Stimulated activated CD4-positive, alpha-beta T cell treated with anti-CD3 and anti-CD28 coated beads, Interleukin-2, amount 100 ng/mL, for 24 hours (primary cell): ENCODE measurements around the gene SUSD1.

Experiments
- DNase-seq, 2 donors: peaks; one replicate each; pipeline ENCODE4 v3.0.0-alpha.2; 2020

SUSD1 gene

DNA sequence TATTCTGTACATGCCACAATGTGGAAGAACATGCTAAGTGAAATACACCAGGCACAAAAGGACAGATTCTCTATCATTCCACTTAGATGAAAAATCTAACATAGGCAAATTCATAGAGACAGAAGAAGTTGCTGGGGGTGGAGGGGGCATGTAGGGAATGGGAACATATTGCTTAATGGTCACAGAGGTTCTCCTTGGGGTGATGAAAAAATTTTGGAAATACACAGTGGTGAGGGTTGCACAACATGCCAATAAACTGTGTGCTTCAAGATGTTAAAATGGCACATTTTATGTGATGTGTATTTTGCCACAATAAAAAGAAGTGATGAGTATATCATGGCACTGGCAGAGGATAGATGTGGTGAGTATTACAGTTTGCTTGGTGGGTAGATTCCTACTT is 111.9 kb downstream of the SUSD1 start:
- no peak for DNase-seq

DNA sequence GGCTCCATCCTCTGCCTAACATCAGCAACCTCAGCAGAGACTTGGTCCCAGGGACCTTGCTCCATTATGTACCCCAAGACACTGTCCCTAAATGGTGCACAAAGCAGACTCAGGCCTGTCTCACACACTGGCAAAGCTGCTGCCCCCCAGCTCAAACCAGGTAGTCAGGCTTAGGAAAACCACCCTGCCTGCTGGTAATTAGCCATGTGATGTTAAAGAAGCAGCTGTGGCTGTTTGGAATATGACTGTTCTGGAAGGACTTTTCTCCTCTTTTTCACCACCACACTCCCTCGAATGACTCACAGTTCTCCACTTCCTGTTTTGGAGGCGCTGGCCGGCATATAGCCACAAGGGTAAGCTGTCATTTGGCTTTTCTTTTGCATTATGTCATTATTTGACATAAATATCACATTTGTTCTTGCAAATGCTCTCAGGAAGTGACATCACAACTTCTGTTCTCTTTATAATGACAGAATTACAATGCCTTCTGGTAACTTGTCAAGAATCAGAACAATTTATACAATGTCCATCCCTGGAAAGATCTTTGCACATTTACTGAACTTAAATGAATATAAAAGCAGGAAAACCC is 113.9 kb downstream of the SUSD1 start:
- DNase-seq: peak; percentile 25 to 36

DNA sequence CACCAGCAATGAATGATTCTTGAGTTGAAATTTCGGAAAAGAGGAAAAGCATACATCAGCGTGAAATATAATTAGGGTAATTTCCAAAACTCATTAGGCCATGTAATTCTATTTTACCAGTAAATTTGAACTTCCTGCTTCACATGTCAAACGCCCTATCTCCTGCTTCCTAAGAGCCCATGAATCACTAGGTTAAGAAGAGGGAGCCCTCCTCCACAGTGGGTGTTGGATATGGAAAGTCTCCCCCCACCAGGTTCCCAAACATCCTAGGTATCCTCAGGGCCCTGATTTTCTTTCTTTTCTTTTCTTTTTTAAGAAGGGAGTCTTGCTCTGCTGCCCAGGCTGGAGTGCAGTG is 115.2 kb downstream of the SUSD1 start:
- no peak for DNase-seq

DNA sequence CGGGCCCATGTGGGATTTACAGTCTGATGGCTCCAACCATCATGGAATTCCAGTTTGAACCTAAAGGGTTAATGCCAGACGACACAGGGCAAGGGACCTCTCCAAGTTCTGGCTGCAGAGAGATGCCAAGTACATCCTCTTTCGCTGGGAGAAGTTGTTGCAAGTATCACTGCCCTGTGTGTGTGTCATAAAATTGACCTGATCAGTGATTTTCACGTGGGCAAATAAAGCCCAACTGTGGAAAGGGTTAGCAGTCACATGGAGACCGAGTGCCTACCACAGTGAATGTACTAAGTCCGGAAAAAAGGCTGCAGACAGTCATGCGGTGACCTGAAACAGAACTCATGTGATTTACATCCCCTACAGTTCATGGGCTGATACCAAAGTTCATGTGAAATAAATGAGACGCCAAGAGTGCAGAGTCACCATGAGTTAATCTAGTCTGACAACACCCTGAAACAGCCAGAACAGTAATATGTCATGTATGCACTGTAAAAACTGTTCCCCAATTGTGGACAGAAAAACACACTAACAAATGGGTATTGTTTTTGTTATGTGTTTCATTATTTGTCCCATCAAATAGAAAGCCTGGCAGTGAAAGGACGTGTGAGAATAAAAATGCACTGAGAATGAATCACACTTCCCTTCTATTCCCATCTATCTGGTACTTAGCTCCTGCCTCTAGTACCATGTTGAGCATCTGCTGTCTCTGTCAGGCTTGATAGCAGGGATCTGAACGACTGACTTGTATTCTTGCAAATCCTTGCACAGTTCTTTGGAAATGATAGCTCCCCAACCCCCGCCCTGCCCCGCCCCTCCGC is 115.7 kb downstream of the SUSD1 start:
- no peak for DNase-seq

DNA sequence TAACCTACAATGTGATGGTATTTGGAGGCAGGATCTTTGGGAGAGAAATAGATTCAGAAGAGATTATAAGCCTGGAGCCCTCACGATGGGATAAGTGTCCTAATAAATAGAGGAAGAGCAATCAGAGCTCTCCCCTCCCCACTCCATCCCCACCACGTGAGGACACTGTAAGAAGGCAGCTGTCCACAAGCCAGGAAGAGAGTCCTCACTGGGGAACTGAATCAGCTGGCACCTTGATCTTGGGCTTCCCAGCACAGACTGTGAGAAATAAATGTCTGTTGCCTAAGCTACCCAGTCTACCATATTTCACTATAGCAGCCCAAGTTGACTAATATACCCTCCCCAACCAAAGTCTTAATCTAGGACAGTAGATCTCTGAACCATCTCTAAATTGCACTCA is 118.1 kb downstream of the SUSD1 start:
- DNase-seq: no peak

DNA sequence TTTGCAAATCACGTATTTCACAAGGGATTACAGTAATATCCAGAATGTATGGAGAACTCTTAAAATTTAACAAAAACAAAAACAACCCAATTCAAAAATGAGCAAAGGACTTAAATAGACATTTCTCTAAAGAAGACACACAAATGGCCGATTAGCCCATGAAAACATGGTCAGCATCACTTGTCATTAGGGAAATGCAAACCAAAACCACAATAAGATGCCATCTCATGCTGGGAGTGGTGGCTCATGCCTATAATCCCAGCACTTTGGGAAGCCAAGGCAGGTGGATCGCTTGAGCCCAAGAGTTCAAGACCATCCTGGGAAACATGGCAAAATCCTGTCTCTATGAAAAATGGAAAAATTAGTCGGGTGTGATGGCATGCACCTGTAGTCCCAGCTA is 120.2 kb downstream of the SUSD1 start:
- DNase-seq: no peak

DNA sequence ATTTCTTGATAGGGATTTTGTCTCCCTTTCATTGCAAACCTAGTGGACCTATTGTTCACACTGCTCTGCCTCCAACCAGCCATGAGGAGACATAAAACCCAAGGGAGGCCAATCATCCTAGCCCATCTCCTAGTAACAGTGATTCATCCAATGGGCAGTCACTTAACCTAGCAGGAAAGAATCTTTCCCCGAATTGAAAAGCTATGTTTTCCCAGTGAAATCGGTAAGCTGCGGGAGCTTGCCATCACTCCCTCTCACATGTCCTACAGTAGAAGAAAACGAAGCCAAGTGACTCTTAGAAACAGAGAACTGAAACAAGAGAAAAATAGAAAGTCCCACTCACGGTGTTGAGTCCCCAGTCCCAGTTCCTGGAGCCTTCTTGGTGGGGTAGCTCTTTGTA is 123.3 kb downstream of the SUSD1 start:
- no peak for DNase-seq

DNA sequence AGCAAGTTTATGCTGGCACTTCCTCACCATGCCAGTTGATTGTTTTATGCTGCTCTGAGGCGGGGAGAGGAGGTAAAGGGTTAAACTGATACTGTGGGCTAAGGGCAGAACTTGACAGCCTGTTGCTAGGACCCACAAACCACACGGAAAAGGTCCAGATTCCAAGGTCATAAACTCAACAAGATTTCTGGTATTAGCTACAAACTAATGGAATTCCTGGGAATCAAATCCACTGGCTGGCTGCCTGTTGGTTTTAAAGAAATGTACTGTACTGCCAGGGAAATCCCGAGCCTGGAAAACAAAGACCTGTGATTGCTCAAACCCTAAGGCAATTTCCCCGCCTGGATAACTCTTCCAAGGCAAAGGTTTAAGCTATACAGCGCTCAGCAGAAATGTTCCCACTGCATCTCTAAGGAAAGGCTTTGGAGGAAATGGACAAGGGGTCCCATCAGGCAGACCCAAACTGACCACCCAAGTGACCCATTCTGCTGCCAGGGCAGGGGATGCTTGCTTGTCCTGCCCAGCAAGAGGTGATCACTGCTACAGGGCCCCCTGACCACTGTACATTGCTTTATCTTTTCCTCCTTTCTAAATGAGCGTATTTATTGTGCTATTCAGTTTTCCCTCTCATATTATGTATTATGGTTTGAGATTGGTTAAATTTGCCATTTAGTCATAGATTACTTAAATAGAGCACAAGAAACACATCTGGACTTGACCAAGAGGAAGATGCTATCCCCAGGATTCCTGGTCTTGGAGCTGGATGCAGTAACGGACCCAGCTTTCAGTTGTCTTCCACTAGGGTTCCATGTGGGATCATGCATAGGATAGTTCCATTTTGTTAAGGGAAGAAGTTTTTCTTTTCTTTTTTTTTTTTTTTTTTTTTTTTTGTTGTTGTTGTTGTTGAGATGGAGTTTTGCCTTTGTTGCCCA is 124.3 kb downstream of the SUSD1 start:
- no peak for DNase-seq

DNA sequence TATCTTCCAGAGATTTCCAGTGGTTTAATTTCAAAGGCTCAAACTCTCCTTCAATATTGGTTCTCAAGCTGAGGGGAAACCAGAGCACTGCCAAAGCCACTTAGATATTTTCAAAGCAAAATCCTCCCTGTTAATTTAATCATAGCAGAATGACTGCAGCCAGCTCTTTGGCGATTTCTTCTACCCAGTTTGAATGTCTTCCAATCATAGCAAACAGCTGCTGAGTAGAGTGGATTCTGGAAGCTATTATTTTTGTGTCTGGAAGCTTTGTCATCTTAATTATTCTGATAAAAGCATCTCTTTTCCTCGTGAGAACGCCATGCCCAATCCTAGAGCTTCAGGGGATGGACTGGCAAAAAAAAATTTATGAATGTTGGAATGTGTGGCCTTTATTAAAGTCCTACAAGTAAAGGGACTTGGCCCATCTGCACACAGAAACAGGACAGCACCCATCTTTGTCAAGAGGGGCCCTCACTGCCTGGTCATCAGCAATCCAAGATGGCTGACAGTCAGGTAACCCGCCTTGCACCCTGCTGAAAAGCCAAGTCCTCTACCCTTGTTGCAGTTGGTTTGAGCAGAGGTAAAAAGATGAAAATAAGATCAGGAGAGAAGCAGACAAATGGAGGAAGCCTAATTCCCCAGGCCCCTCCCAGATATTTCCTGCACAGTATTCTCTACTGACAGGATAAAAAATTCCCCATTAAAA is 125.1 kb downstream of the SUSD1 start:
- no peak for DNase-seq

DNA sequence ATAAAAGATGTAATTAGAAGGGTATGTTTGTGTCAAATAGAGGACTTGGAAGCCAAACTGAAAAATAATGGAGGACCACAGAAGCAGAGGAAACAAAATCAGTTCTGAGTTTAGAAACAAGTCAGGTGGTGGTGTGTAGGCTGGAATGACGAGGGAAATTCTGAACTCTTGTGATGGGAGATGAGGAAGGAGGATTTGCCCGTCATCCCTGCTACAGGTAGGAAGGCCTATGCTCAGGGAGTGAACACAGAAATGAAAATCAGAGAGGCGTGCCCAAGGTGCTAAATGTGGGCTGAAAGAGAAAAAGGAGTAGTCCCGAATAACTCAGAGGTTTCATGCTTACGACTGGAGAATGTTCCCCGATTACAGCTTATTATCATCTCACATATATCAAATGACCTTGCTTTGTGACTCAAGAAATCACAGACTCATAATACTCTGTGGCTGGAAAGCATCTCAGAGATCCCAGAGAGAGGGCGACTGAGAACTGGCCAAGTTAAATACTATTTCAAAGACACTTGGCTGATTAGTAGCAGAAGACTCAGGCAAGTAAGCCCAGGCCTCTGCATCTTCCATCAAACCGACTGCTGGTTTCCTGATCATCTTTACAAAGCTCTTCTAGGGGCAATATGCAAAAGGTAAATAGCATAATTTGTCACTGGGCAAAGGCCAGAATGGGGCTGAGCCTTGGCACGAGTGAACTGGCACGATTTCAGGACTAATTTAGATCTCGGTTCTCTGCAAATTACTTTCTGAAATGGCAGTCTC is 126.0 kb downstream of the SUSD1 start:
- no peak for DNase-seq

DNA sequence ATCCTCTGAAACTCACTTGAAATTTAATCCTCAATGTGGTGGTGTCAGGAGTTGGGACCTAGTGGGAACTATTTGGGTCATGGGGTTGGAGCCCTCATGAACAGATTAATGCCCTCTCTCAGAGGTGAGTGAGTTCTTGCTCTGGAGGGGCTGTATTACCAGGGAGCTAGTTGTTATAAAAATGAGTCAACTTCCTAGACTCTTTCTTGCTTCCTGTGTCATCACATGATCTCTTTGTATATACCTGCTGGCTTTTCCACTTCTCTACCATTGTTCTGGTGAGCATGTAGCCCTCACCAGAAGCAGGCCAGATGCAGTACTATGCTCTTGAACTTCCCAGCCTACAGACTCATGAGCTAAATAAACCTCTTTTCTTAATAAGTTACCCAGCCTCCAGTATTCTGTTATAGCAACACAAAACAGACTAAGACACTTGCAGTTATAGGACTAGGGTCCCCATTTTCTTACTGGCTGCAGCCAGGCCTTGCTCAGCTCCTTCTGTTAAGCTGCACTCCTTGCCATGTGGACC is 127.5 kb downstream of the SUSD1 start:
- DNase-seq: no peak

DNA sequence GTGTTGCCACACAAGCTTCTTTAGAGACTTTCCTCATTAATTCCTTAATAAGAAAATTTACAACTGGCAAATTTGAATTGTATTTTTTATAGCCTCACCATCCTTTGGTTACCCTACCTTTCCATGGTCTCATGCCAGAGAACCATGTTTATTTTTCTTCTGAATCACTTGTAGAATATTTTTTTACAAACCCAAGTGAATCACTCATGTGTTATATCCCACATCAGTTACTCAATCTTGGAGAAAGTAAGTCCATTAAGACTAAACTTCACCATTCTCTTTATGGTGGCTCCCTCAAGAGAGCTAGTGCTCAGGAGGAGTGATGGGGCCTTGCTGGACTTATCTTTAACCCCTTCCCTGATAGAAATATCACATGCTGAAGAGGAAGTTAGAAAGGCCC is 128.9 kb downstream of the SUSD1 start:
- no peak for DNase-seq

DNA sequence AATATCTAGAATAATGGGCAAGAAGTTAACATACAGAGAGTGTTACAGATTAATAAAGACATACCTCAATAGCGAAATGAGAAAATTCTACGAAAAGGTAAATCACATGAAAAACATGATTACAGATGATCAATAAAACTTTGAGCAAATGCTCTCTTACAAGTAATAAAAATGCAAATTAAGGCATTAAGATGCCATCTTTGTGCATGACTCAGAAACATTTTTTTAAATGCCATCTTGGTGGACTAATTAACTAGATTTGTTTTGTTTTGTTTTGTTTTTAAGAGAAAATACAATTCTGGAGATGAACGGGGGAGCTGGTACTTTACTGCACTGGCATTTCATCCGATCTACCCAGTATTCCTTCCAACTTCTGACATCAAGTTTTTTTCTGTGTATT is 130.2 kb downstream of the SUSD1 start:
- no peak for DNase-seq

DNA sequence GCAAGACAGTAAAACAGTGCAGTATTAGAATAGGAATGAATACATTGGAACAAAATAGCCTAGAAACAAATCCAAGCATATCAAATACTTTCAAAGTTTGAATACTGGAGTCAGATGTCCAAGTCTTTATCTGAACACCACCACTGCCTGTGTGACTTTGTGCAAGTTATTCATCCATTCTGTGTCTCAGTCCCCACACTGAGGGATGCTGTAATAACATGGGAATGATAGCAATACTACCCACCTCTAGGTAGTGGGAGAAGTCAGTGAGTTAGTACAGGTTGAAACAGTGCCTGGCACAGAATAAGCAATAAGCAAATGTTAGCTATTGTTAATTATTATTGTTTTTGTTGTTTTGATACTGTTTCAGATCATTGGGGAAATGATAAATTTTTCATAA is 130.9 kb downstream of the SUSD1 start:
- no peak for DNase-seq

DNA sequence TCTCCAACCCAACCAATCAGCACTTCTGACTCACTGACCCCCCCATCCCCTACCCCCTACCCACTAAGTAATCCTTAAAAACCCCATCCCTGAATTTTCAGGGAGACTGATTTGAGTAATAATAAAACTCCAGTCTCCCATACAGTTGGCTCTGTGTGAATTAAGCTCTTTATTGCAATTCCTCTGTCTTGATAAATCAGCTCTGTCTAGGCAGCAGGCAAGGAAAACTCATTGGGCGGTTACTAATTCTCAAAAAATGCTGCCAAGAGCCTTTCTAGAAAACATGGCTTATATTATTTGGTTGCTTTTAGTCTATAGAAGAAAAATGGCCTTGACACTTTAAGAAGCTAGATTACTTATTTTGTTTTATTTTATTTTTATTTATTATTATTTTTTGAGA is 131.7 kb downstream of the SUSD1 start:
- no peak for DNase-seq

DNA sequence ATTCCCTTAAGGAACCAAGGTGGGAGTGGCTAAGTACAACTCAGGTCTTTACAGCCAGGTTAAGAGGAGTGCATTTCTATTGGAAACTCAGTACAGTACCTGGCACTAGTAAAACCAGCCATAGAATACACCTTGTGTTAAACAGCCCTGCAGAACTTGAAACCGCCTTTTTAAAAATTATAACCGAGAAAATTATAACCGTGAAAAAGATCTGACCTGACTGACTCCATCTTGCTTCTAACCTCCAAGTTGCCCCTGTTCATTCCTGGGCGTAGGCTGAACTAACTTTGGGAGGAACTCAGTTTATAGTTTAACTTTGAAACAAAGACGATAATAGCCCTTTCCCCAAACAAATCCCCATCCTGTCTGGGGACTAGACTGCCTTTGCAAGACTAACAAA is 132.3 kb downstream of the SUSD1 start:
- no peak for DNase-seq

DNA sequence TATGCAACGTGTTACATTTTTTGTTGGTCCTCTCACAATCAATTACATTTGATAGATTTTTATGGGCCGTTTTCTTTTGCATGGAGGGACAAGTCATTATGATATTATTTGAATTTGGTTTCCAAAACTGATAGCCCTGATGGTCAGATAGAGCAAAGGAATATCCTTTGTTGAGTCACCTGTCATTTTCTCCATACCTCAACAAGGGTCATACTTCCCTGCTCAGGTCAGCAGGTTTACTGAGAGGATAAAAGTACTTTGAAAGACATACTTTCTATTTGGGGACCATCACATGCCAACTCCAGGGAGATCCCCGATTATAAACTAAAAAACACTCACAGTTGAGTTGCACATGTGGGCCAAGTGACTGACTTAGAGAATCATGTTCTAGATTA is 132.9 kb downstream of the SUSD1 start:
- DNase-seq: no peak

DNA sequence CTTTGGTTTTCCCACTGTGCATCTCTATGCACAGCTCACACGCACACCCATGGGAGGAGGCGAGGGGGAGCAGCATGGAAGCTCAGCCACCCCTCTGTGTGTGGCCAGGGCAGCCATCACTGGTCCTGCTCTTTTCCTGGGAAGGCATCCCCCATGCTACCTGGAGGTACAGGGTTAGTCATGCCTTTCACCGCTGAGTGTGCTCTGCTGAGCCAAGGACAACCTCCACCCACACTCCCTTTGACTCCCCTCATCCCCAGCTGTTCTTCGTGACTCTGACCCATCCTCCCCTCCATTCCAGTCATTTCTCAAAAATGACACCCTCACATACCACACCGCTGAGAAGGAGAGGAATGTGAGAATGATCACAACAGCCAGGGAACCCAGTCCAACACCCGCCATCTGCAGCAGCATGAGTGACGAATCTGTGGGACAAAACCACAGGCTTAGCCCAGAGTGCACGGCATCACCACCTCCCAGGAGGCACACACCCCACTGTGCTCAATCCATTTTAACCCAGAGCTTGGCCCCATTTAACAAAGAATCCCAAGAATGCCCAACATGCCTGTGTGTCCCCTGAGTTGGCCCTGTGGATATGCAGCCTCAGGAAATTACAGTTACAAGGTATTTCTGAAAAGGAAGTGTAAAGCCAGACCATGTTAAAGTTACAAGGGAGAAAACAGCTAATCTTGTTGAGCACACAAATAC is 133.4 kb downstream of the SUSD1 start:
- no peak for DNase-seq

DNA sequence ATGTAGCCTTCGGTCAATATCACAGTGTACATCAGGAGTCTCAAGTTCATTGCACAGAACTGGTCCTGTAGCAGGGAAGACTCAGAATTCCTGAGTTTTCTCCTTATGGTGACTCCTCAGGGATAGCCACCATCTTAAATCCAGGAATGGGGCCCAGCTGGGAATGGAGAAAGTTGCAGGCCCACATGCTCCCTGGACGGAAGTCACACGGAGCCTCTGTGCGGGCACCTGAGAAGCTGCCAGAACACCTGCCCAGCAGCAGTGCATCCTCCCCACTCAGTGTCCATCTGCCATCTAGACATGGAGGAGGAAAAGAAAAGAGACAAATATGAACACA is 133.9 kb downstream of the SUSD1 start:
- DNase-seq: no peak

DNA sequence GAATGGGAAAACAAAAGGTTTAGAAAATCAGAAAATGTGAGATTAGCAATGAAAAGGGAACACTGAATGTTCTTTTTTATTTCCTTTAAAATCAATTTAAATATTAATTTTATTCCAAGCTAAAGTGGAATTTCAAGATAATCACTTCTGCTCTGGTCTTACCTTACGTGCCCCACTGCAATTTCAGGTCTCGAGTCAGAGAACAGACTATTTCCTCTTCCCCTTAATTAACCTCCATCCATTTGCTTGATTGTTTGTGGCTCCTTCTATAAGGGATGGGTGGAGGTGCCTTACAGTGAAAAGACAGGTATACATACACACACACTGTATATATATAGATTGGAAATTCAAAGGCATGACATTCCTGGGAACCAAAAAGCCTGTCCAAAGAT is 137.1 kb downstream of the SUSD1 start:
- DNase-seq: no peak

DNA sequence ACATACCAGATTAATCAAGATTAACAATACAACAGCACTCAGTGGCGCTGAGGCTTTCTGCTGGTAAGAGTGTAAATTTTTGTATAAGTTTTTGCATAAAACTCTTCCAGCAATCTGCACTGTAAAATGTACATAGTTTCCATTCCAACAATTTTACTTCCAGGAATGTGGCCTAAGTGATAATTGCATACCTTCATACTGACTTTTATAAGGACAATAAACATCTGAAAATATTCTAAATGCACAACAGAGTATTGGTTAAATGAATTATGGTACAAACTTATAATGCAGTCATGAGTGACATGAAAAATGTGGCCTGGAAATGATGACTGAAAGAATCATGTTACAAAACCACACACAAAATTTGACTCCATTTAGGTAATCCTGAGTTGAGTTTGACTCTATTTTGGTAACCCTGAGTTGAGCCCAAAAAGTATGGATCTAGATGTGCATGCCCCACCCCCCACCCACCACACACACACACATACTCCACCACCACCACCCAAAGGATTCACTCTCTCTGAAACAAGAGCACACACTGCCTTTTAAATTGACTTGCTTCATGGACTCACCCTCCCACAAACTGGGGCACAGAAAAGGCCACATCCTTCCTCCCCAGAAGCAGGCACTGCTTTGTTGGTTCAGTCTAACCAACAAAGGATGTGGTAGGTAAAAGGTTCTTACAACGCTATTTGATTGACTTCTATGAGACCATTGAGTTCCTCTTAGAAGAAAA is 137.6 kb downstream of the SUSD1 start:
- peak; percentile 60 to 62 for DNase-seq
